Fibroblast of lung (primary cell): Measurements from ENCODE around the gene PKNOX2. TPM values are rescaled to one million over a fixed set of nuclear protein-coding genes. Genes with fewer than 3 reads are reported as not detected.

Experiments
- DNase-seq, 2 donors: peaks; one replicate each; pipeline versions ENCODE4 v3.0.0 to v3.0.0-alpha.2; 2010; ENCODE audit warnings: low read depth in 2 of 2
- H2AFZ ChIP-seq: 2 replicates; pipeline ENCODE4 v1.5.1; 2012; ENCODE audit warnings: low read length, control low read depth, inconsistent platforms
- H3K27ac ChIP-seq: 2 replicates; pipeline ENCODE4 v1.5.1; 2011; ENCODE audit warnings: low read length, control low read depth; ENCODE audit not compliant: insufficient read depth
- H3K27me3 ChIP-seq: 2 replicates; pipeline ENCODE4 v1.5.1; 2011; ENCODE audit warnings: mild to moderate bottlenecking, low read length; ENCODE audit not compliant: control insufficient read depth, insufficient read depth
- H3K36me3 ChIP-seq: 2 replicates; pipeline ENCODE4 v1.5.1; 2011; ENCODE audit warnings: low read length; ENCODE audit not compliant: control insufficient read depth, insufficient read depth
- H3K4me1 ChIP-seq: 2 replicates; pipeline ENCODE4 v1.5.1; 2011; ENCODE audit warnings: low read length; ENCODE audit not compliant: control insufficient read depth, insufficient read depth; ENCODE audit errors: extremely low read depth
- H3K4me2 ChIP-seq: 2 replicates; pipeline ENCODE4 v1.5.1; 2011; ENCODE audit warnings: low read length, control low read depth; ENCODE audit not compliant: insufficient read depth; ENCODE audit errors: extremely low read depth
- H3K4me3 ChIP-seq, 4 experiments: fragments of 200-600 bp in 1 of 4; sonication (generic) in 1 of 4; replicated peaks in 1 of 4; 2 replicates each; pipeline ENCODE4 v1.5.1; 2011 to 2016; ENCODE audit warnings: low read length in 4 of 4, low read depth in 3 of 4, mild to moderate bottlenecking in 3 of 4, control low read depth in 2 of 4, inconsistent platforms in 1 of 4, mixed read lengths in 1 of 4; ENCODE audit not compliant: insufficient read depth in 1 of 4; ENCODE audit errors: control extremely low read depth in 1 of 4
- H3K79me2 ChIP-seq: 2 replicates; pipeline ENCODE4 v1.5.1; 2012; ENCODE audit warnings: mild to moderate bottlenecking, low read length, inconsistent platforms; ENCODE audit not compliant: control insufficient read depth, insufficient read depth
- H3K9ac ChIP-seq: 2 replicates; pipeline ENCODE4 v1.5.1; 2011; ENCODE audit warnings: mild to moderate bottlenecking, low read length, control low read depth; ENCODE audit not compliant: insufficient read depth
- H3K9me3 ChIP-seq: 2 replicates; pipeline ENCODE4 v1.5.1; 2012; ENCODE audit warnings: low read depth, low read length; ENCODE audit not compliant: control insufficient read depth, insufficient read depth
- H4K20me1 ChIP-seq: 2 replicates; pipeline ENCODE4 v1.5.1; 2011; ENCODE audit warnings: low read length; ENCODE audit not compliant: control insufficient read depth, insufficient read depth; ENCODE audit errors: extremely low read depth
- EZH2 ChIP-seq: IDR thresholded peaks from 2 replicates; pipeline ENCODE4 v1.5.1; 2012; ENCODE audit warnings: low read length, control low read depth, mild to moderate bottlenecking; ENCODE audit errors: missing control alignments
- polyA plus RNA-seq, 2 donors: library from polyadenylated mRNA; depleted of rRNA in 1 of 2; stranded (reverse) in 1 of 2; unstranded in 1 of 2; fragments of >200 nt; gene quantifications; 2 replicates each; pipeline ENCODE4 v1.2.1, GENCODE V29; 2011 to 2012; ENCODE audit warnings: missing spikeins in 1 of 2
- total RNA-seq: library from RNA; depleted of rRNA; stranded (reverse); fragments of >200 nt; gene quantifications from 2 replicates; pipeline ENCODE4 v1.2.1, GENCODE V29; 2014
- TF ChIP-seq, protein P1 (sequence below), 2 donors: IDR thresholded peaks in 1 of 2; conservative IDR thresholded peaks in 1 of 2; 1 replicate in 1 of 2; 2 replicates in 1 of 2; pipeline ENCODE4 v1.5.1; 2011 to 2012; ENCODE audit warnings: low read length in 2 of 2, control low read depth in 1 of 2, inconsistent platforms in 1 of 2, low read depth in 1 of 2, mild to moderate bottlenecking in 1 of 2

Gene PKNOX2
- total and polyA plus RNA-seq, 2 donors (not counting 1 experiment from before 2014, with no cell fraction given) = 0.33 to 2.2 TPM

DNA sequence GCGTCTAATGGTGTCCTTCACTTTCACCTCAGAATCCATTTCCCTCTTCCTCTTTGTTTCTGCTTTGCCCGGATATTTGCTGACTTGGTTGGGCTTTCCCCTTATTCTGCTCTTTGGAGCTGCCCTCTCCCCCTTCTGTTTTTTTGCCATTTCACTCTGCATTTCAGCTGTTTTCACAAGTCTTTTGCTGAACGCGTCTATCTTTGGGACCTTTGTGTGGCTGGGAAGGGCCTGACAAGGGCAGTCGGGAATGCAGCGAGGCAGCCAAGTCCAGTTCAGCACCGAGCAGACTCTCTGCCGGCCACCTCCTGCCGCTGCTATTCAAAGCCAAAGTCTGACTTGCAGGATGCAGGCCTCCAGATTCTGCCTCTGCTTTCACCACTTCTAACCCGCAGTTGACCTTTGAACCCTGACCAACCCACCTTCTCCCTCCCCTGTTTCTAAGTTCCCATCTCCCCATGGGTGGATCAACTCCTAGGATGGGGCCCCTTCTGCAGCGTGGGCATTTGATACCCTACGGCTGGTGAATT, 293.3 kb downstream of the PKNOX2 start:
- Histone ChIP-seq H3K9ac (no peak overlapping the region), H3K4me3 (peak overlapping the region in 2 of 4 experiments; percentile 19 to 21), H3K9me3 (no peaks in the 10 kb centered on the region), H3K4me1 (peaks cover 9% of the 10 kb centered on the region), H3K4me2 (peak overlapping the region; percentile 51), H3K79me2 (no peaks in the 10 kb centered on the region), H2AFZ (peak overlapping the region; percentile 74), H3K27me3 (no peaks in the 10 kb centered on the region), H4K20me1 (no peaks in the 10 kb centered on the region), H3K27ac (peak overlapping the region; percentile 6), H3K36me3 (no peaks in the 10 kb centered on the region)
- no peak for TF ChIP-seq EZH2
- TF ChIP-seq, protein P1, sequence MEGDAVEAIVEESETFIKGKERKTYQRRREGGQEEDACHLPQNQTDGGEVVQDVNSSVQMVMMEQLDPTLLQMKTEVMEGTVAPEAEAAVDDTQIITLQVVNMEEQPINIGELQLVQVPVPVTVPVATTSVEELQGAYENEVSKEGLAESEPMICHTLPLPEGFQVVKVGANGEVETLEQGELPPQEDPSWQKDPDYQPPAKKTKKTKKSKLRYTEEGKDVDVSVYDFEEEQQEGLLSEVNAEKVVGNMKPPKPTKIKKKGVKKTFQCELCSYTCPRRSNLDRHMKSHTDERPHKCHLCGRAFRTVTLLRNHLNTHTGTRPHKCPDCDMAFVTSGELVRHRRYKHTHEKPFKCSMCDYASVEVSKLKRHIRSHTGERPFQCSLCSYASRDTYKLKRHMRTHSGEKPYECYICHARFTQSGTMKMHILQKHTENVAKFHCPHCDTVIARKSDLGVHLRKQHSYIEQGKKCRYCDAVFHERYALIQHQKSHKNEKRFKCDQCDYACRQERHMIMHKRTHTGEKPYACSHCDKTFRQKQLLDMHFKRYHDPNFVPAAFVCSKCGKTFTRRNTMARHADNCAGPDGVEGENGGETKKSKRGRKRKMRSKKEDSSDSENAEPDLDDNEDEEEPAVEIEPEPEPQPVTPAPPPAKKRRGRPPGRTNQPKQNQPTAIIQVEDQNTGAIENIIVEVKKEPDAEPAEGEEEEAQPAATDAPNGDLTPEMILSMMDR (conservative IDR thresholded peaks at IDR 0.05 in 1 of 2, IDR thresholded peaks at IDR 0.05 in 1 of 2; ENCODE audit: low read depth in 1 of 2, low read length in 2 of 2) = no peak
- peak; percentile 76 to 91 for DNase-seq

DNA sequence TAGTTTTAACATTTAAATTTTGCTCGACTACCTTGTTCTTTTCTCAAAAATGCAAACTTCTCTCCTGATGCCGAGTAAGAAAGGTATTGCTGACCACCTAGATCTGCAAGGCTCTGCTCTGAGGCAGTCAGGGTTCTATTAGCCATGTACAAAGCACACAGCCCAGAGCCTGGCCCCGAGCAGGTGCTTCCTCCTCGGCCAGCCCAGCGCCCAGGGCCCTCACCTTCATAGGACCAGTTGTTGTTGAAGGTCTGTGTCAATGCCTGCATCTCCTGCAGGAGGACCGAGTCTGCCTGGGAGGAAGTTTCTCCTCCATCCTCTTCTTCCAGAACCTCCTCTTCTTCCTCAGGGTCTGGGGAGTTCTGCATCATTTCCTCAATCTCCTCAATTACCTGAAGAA, 295.7 kb downstream of the PKNOX2 start:
- no peak for TF ChIP-seq EZH2
- TF ChIP-seq, protein P1 (conservative IDR thresholded peaks at IDR 0.05 in 1 of 2, IDR thresholded peaks at IDR 0.05 in 1 of 2; ENCODE audit: low read depth in 1 of 2, low read length in 2 of 2) = no peak
- no peaks in the 10 kb centered on the region for H4K20me1 ChIP-seq
- no peak overlapping the region for H3K4me3 ChIP-seq
- H3K27me3 ChIP-seq = no peaks in the 10 kb centered on the region
- H3K4me1 ChIP-seq = peaks cover 9% of the 10 kb centered on the region
- H2AFZ ChIP-seq = no peak overlapping the region
- no peak overlapping the region for H3K4me2 ChIP-seq
- H3K27ac ChIP-seq = no peak overlapping the region
- no peaks in the 10 kb centered on the region for H3K36me3 ChIP-seq
- H3K9me3 ChIP-seq = no peaks in the 10 kb centered on the region
- no peaks in the 10 kb centered on the region for H3K79me2 ChIP-seq
- no peak overlapping the region for H3K9ac ChIP-seq
- no peak for DNase-seq

- Histone ChIP-seq H3K79me2 (no peaks in the 10 kb centered on the region), H3K4me3 (no peak overlapping the region), H2AFZ (no peak overlapping the region), H3K4me2 (no peak overlapping the region), H3K36me3 (no peaks in the 10 kb centered on the region), H3K27me3 (no peaks in the 10 kb centered on the region), H3K9ac (no peak overlapping the region), H3K4me1 (no peaks in the 10 kb centered on the region), H4K20me1 (no peaks in the 10 kb centered on the region), H3K9me3 (no peaks in the 10 kb centered on the region), H3K27ac (no peak overlapping the region)
- TF ChIP-seq, protein P1 (conservative IDR thresholded peaks at IDR 0.05 in 1 of 2, IDR thresholded peaks at IDR 0.05 in 1 of 2; ENCODE audit: low read depth in 1 of 2, low read length in 2 of 2) = no peak
- no peak for TF ChIP-seq EZH2
- peak; percentile 30 to 55 for DNase-seq
These were observed 299.2 kb downstream of the PKNOX2 start for GRCh38 chr11:125463590-125464269.
